OCI-LY3 (cell line): ENCODE data around the gene ADGRG1.

Source experiments
- EZH2phosphoT487 ChIP-seq: fragments of 200-600 bp; shearing (Covaris generic); IDR thresholded peaks from 2 replicates; pipeline ENCODE4 v1.6.1; 2018; ENCODE audit warnings: antibody characterized with exemption, mixed run types, low read depth
- TF ChIP-seq, protein P1 (sequence below): fragments of 200-600, 300-600 bp; sonication (generic); IDR thresholded peaks from 2 replicates; pipeline ENCODE4 v1.5.1; 2014; ENCODE audit warnings: antibody characterized with exemption, low read length, low read depth

DNA sequence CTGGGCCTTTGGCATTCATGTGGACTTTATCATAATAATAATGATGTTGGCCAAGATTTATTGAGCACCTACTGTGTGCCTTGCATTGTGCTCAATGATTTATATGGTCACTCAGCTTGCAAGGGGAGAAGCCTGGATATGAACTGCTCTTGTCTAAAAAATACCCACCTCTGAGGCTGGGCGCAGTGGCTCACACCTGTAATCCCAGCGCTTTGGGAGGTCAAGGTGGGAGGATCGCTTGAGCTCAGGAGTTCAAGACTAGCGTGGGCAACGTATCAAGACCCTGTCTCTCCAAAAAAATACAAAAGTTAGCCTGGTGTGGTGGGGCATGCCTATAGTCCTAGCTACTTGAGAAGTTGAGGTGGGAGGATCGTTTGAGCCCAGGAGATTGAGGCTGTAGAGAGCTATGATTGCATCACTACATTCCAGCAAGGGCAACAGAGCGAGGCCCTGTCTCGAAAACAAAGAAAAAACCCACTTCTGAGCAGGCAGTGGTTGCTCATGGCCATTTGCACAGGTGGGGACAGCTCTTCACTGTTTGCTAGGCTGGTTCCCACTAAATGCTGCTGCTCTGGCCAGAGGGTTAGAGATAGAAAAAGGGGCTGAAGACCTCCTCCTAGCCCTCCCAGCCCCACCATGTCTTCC, 4.3 kb upstream of the ADGRG1 start:
- TF ChIP-seq, protein P1, sequence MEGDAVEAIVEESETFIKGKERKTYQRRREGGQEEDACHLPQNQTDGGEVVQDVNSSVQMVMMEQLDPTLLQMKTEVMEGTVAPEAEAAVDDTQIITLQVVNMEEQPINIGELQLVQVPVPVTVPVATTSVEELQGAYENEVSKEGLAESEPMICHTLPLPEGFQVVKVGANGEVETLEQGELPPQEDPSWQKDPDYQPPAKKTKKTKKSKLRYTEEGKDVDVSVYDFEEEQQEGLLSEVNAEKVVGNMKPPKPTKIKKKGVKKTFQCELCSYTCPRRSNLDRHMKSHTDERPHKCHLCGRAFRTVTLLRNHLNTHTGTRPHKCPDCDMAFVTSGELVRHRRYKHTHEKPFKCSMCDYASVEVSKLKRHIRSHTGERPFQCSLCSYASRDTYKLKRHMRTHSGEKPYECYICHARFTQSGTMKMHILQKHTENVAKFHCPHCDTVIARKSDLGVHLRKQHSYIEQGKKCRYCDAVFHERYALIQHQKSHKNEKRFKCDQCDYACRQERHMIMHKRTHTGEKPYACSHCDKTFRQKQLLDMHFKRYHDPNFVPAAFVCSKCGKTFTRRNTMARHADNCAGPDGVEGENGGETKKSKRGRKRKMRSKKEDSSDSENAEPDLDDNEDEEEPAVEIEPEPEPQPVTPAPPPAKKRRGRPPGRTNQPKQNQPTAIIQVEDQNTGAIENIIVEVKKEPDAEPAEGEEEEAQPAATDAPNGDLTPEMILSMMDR: no peak
- TF ChIP-seq EZH2phosphoT487: no peak
